ENCODE data around the gene RIC3. TPM values are rescaled to one million over a fixed set of nuclear protein-coding genes. Genes with fewer than 3 reads are reported as not detected.

Gene RIC3
- total and polyA plus RNA-seq, 2 donors (not counting 3 experiments of a cell fraction or from before 2014, with no cell fraction given): not detected

- FAIRE-seq (no peak), DNase-seq (ENCODE audit: low read depth, low spot score) (no peak)
- H3K4me2 ChIP-seq (ENCODE audit: insufficient read depth, low read length): no peak overlapping the region
- no peaks in the 10 kb centered on the region for H3K9me1 ChIP-seq (replicated peaks; ENCODE audit: control insufficient read depth, extremely low read depth, insufficient read depth, low read length)
- no peaks in the 10 kb centered on the region for H4K20me1 ChIP-seq (replicated peaks; ENCODE audit: control insufficient read depth, extremely low read depth, insufficient read depth, low read length)
- no peak overlapping the region for H2AFZ ChIP-seq (ENCODE audit: low read depth, low read length)
- dilution Hi-C loops (cut with MboI; ENCODE audit: extremely low pct_ligation_motif_present, low sequenced_read_pairs): no loop called here
- no peaks in the 10 kb centered on the region for H3K36me3 ChIP-seq (ENCODE audit: control insufficient read depth in 2 of 2, extremely low read depth in 1 of 2, insufficient read depth in 2 of 2, low read length in 2 of 2)
- H3K79me2 ChIP-seq (ENCODE audit: control insufficient read depth, insufficient read depth, low read length): no peaks in the 10 kb centered on the region
- ChIA-PET CTCF (interaction anchor here (0.7 to 2.9 kb wide), 4 partner anchors 11 to 20 kb away, joined by 3 to 16 read pairs (median 5); no protein-coding TSS in a partner anchor), POLR2A (no interaction called here)
- H3K9me3 ChIP-seq (replicated peaks; ENCODE audit: control insufficient read depth, insufficient read depth, low read length): no peaks in the 10 kb centered on the region
- TF ChIP-seq MAX (IDR thresholded peaks at IDR 0.05; ENCODE audit: insufficient read depth, insufficient read length) (no peak), POLR2AphosphoS5 (IDR thresholded peaks at IDR 0.05; ENCODE audit: insufficient read depth, low read depth, low read length) (no peak), MYC (IDR thresholded peaks at IDR 0.05; ENCODE audit: low read depth, low read length) (no peak), POLR2A (IDR thresholded peaks at IDR 0.05; ENCODE audit: low read depth, low read length) (no peak), GATA2 (IDR thresholded peaks at IDR 0.05; ENCODE audit: insufficient read depth, insufficient read length, low read depth, low read length) (no peak), FOS (IDR thresholded peaks at IDR 0.05; ENCODE audit: borderline replicate concordance, insufficient read depth, low read length) (no peak), CTCF (IDR thresholded peaks at IDR 0.05; ENCODE audit: extremely low read depth in 1 of 2, insufficient read depth in 1 of 2, low read depth in 1 of 2, low read length in 2 of 2) (no peak), JUN (IDR thresholded peaks at IDR 0.05; ENCODE audit: borderline replicate concordance, insufficient read depth, insufficient read length, low read depth) (no peak), EZH2 (IDR thresholded peaks at IDR 0.05; ENCODE audit: borderline replicate concordance, low read depth, low read length, severe bottlenecking) (no peak)
- BruUV-seq (replicated peaks): no TSS peak
- no peaks in the 10 kb centered on the region for H3K4me1 ChIP-seq (ENCODE audit: control insufficient read depth, extremely low read depth, insufficient read depth, low read length)
- H3K9ac ChIP-seq (replicated peaks; ENCODE audit: extremely low read depth, insufficient read depth, low read length): no peak overlapping the region
- intact Hi-C loops (cut with micrococcal nuclease): no loop called here
- no peak overlapping the region for H3K27ac ChIP-seq (ENCODE audit: insufficient read depth, low read depth, low read length)
- H3K27me3 ChIP-seq (ENCODE audit: control insufficient read depth in 2 of 2, insufficient read depth in 2 of 2, low read length in 2 of 2): peaks cover 0 to 2% of the 10 kb centered on the region in 2 experiments
- no peak overlapping the region for H3K4me3 ChIP-seq (replicated peaks in 1 of 3; ENCODE audit: insufficient read depth in 1 of 3, low read depth in 1 of 3, low read length in 3 of 3)
These were observed 58.4 kb downstream of the RIC3 start for GRCh38 chr11:8110396-8110795.
